GM19238 (cell line): ENCODE data around the gene DOP1A.

Experiments used
- DNase-seq: peaks from one replicate; pipeline ENCODE4 v3.0.0; 2011; ENCODE audit warnings: low spot score; ENCODE audit not compliant: insufficient read length

The DOP1A gene, protein sequence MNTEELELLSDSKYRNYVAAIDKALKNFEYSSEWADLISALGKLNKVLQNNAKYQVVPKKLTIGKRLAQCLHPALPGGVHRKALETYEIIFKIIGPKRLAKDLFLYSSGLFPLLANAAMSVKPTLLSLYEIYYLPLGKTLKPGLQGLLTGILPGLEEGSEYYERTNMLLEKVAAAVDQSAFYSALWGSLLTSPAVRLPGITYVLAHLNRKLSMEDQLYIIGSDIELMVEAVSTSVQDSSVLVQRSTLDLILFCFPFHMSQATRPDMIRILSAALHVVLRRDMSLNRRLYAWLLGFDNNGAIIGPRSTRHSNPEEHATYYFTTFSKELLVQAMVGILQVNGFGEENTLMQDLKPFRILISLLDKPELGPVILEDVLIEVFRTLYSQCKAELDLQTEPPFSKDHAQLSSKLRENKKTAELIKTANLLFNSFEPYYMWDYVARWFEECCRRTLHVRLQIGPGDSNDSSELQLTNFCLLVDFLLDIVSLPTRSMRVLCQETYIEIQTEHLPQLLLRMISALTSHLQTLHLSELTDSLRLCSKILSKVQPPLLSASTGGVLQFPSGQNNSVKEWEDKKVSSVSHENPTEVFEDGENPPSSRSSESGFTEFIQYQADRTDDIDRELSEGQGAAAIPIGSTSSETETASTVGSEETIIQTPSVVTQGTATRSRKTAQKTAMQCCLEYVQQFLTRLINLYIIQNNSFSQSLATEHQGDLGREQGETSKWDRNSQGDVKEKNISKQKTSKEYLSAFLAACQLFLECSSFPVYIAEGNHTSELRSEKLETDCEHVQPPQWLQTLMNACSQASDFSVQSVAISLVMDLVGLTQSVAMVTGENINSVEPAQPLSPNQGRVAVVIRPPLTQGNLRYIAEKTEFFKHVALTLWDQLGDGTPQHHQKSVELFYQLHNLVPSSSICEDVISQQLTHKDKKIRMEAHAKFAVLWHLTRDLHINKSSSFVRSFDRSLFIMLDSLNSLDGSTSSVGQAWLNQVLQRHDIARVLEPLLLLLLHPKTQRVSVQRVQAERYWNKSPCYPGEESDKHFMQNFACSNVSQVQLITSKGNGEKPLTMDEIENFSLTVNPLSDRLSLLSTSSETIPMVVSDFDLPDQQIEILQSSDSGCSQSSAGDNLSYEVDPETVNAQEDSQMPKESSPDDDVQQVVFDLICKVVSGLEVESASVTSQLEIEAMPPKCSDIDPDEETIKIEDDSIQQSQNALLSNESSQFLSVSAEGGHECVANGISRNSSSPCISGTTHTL (N-terminal part only)

DNA sequence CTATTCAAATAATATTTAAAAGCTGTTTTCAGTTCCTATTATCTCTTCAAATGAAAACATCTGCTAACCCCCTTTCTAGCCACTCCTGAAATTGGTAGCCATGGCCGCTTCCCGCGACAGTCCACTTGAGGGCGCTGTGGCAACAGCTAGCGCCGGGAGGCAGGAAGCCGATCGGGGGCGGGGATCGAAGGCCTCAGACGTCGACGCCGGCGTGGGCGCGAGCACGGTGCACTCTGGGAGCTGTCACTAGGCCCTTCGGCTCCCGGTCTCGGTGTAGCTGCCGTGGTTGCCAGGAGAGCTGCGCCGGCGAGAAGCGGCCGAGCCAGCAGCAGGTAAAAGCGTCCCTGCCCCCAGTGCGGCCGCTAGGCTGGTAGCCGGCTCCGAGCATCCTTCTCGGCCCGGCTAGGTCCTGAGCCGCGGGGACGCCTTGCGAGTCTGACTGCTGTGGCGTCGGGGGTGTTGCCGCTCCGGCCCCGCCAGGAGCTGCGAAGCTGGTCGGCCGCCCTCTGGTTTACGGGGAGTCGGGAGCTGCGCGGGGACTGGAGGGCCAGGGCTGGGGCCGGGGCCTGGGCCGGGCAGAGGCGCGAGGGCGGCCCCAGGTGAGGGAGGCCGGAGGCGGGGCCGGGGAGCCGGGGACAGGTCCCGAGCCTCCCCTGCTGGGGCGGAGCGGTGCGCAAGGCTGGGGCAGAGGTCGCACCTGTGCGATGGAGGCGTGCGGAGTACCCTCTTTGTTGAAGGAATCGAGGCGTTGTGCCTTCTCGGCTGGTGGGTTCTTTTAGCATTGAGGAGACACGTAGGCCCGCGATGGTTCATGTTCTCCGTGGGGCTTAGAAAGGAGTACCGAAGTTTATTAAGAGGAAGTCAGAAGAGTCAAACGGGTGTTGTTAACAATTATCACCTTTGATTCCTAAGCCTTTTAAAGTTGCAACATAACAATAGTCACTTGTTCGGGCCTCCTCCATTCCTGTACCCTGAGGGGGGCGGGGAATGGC is at the start of gene DOP1A:
TSS of gene DOP1A (plus strand) at position 224 of the 992 bp plus-strand sequence. CDS start 29,307 bp downstream, outside the sequence.
- DNase-seq, result peak; percentile 81

DNA sequence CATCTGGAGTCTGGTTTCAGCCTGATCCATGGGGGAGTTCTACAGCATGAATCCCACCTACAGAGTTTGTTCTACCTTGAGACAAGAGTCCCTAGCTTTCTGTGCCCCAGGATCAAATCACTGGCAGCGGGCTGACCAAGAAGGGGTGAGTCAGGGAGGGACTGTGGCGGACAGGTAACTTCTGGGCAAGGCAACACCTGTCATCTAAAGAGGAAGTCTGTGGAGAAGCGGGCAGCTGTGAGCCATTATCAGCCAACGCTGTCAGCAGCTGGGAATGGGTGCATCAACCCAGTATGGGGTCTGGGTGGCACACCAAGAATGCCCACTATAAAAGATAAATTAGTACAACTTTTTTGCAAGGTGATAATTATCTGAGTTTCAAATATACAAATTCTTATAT is 47.7 kb upstream of the DOP1A start:
- no peak for DNase-seq

DNA sequence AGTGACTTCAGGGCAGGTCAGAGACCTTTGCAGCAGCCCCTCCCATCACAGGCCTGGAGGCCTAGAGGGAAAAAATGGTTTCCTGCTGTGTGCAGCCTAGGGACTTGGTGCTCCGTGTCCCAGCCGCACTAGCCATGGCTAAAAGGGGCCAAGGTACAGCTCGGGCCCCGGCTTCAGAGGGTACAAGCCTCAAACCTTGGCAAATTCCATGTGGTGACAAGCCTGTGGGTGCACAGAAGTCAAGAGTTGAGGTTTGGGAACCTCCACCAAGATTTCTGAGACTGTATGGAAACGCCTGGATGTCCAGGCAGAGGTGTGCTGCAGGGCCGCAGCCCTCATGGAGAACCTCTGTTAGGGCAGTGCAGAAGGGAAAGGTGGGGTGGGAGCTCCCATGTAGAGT is 35.8 kb upstream of the DOP1A start:
- no peak for DNase-seq

DNA sequence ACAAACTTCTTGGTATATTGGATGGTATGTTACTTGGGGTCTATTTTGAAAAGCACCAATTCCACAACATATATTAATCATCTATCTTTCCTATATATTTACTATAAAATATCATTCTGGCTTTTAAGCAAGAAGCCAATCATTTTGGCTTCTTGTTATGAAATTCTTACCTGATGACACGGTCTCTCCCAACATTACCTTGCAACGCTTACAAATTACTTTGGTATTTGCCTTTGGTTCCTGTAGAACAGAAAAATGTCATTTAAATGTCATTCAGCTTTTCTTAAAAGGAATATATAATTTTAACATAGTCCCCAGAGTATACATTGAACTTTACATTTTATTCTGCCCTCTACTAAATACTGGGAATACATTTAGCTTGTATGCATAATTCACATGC is 29.2 kb upstream of the DOP1A start:
- DNase-seq, result no peak

DNA sequence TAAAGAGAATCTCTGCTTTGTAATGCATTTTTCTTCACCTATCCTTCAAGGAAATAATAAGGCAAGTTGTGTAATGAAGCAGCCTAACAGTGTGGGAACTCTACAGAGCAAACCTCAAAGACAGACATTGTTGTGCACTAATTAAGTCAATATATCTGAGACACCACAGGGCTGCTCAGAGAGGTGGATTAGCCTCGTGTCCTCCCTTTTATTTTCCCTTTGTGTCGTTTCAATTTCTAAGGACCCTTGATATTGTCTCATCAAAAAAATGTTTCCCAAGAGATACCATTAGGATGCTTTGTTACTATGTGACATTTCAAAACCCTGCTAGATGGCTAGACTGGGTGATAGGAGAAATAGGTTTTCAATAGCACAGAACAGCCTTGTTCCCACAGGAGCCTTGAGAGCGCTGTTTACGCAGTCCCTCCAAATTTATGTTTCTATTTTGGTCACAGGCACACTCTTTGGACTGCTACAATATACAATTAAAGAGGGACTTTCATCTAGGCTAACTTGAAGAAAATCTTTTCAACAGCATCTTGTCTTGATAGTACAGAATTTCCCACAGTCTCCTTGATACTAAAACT is 24.9 kb upstream of the DOP1A start:
- DNase-seq, result no peak

DNA sequence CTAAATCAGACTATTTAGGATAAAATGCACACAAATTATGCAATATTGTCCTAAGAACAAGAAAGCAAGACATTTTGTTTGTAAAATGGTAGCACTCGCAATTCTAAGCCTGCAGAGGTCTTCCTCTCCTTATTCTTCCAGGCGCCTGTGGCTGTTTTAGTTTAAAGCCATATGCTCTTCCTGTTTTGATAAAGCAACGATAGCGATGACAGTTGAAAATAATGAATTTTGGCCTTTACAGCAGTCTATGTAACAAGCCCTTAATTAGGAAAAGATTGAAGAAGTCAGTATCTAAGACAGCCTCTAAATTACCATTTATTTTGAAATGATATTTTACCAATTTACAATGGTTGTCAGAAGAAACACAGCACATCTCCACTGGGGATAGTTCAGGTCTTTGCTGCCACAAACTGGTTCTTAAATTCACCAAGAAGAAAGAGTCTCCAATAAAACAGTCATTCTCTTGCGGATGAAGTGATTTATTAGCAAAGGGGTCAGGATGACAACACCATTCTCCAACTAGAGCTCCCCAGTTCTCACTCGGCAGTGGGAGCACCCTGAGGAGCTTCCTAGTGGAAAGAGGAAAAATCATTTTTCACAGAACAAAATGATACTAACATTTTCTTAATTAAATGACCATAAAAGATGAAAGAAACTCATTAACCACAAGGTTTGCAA is 23.2 kb upstream of the DOP1A start:
- DNase-seq, result no peak

DNA sequence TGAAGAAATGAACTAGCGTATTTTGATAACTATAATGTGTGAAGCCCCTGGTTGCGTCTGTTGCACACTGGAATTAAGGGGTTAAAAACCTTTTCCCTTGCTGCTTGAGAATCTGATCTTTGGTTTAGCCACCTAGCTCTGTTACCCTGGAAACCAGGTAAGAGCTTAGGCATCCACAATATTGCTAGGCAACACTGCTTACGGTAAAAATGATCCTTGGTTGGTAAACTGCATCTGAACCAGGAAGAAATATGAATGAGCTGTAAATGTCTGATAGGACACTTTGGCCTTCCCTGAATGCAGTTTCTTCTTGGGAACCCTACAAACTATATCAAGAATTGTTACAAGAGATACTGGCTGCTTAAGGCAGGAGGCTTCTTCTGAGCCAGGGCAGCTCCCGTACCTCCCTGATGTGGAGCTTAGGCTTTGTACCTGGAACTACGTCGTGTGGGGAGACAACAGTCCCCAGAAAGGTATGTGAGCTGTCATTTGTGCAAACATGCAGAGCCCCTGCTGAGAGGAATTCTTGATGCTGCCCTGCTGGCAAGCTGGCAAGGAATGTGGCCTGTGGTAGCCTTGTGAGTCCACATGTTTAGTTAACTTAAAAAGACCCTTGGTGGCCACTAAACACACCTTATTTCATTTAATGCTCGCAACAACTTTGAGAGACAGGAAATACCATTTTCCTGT is 20.3 kb upstream of the DOP1A start:
- DNase-seq, result no peak

DNA sequence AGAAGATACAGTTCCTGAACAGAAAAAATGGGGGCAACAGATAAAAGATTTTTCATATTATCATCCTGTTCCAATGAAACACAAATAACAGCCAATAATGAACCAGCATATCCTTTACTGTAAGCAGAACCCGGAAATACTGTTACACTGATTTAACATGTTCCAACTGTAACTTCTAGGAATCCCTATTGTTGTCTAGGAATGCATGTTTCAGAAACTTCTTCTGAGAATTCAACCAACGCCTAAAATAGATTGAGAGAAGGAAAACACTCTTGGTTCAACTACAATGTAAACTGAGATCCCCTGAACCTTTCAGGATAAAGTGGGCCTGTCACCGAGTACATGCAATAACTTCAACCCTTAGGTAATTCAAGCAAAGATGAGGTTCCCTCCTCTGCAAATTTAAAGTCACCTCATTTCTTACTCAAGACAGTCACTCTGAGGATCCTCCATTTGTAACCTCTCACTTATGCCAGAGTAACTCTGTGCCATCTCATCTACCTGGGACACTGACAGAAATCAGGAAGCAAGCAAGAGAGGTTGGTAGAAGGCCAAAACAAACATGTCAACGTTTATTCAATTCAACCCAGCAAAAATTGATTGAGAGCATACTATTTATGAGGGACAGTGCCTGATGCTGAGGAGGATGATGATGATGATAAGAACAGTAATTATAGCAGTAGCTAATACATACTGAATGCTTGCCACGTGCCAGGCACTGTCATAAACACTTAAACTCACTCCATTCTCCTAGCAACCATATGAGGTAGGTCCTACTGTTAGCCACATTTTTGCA is 15.9 kb upstream of the DOP1A start:
- DNase-seq, result no peak

DNA sequence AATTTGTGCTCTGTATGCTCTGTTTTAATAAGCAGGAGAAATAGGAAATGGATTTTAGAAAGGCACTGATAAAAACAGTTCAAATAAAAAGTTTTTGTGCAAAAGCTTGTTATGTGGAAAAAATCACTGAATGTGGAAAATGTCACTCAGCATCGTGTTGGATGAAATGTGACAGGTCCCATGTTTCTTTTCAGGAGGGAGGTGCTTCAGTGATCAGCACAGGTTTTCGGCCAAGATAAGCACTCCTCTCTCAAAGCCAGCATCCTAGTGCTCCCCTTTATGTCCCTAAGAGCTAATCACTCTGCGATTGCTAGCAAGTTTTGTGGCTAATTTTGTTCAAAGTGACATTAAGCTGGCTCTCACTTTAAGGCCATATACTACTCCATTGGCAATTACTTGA is 13.8 kb upstream of the DOP1A start:
- no peak for DNase-seq

DNA sequence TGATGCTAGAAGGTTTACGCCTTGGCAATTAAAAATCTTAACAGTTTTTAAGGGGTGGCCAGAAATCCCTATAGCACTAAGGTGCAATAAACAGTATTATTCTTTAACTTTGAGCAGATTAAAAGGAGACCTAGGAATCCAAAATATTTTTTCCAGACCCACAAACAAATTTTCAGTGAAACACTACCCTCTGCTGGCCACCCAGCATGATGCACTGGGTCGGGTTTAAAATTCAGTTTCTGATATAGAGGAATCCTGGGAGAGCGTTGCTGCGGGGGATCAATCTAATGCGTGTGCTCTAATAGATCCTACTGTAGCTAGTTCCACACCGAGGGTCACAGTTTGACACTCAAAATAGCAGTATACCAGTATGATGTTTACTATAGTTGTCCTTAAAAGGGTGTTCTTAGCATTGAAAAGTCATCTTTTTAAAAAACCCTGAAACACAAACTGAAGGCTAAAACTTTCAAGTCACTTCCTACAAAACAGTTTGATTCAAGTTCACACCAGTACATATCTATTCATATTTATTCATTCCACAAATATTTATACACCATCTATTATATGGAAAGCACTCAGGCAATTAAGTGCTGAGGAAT is 12.0 kb upstream of the DOP1A start:
- DNase-seq, result no peak

DNA sequence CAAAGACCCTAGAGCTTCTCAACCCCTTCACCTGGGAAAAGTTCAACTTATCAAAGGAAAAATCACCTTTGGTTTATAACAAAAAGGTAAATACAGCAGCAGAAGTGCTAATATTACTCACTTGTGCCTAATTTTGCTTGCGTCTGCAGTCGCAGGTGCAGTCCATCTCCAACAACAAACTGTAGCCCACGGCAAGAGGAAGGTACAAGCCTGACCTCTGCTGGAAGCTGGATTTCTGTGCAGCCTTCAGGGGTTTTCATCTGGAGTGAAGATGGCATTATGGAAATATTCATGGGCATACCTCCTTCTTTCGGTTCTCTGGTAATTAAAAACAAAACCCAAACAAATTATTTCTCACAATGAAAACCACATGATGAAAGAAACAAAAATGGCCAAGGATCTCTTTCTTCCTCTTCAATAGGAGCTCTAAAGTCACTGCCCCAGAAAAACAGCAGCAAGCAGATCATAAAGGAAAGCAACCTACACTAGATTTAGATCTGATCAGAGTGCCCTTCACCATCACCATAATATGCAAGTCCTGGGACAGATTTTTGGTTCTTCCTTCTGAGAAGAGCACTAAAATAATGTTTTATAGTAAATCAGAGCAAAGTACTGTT is 9.7 kb upstream of the DOP1A start:
- DNase-seq, result no peak

DNA sequence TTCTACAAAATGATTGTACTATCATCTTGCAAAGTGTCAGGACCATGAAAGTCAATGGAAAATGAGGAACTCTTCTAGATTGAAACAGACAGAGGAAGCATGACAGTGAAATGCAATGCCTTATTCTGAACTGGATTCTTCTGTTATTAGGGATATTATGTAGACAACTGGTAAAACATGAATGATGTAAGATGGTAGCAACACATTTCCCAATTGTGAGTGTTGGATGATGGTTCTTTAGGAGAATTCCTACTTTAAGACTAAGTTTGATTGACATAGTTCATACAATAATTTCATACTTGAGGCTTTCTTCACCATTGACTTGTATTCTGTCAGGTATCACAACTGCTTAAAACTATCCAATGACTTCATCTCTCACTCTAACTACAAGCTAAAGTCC is 6.3 kb upstream of the DOP1A start:
- no peak for DNase-seq

DNA sequence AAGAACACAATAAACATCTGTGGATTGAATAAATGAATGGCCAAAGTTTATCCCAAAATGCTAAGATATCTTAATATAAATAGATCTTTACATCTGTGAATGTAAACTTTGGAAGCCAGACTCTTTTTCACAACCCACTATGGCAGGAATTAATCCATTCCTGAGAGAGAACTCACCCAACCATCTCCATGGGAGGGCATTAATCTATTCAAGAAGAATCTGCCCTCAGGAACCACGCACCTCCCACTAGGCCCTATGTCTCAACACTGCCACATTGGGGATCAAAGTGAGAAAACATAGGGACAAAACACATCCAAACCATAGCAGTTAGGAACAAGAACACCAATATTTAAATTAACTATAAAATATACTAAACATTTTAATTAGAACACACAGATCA is 5.2 kb upstream of the DOP1A start:
- no peak for DNase-seq

DNA sequence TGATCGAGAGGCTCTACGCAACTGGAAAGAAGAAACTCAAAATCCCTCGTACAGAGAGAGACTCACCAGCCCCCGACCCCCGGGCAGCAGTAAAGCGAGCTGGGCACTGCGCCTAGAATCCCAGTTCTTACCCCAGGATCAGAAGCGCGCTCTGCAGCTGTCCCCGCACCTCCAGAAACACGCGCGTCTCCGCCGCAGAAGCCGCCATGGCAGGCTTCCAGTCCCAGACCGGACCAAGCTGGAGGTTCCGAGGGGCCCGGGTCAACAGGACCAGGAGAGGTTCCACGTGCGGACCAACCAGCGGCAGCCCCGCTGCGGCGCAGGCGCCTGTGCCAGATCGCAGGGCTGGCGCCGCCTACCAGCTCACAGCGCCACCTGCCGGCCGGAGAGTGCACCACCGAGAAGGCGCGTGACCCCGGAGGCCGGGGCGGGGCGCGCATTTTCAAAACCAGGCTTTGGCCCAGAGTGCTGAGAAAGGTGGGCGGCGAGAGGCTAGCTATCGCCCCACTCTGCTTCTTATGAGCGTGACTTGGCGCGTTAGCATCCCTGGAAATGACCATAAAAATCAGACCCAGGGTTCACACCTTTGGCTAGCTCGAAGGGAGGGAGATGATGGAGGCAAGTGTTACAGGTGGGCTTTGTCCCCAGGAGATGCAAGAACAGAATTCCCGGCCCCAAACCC is 1.8 kb upstream of the DOP1A start, which contains the start of gene UBE3D:
TSS of gene UBE3D (minus strand) at position 331 of the 682 bp plus-strand sequence. CDS start at position 208, 123 bp downstream.
- peak; percentile 79 for DNase-seq

DNA sequence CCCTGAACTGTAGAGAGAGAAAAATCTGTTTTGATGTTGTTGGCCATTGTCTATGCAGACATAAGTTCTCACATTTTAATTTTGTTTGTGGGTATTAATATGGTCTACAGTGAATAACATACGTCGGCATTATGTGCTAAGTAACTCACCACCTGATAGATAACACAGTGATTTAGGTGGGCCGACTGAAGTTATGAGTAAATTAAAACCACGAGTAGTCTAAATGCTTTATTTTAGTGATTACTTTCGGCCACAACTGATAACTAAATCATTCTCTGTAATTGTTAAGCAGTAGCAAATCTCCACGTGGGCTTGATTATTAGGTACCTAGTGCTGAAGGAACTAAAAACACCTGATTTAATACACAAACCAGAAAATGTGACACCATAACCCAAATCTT is 1.1 kb downstream of the DOP1A start:
- no peak for DNase-seq

DNA sequence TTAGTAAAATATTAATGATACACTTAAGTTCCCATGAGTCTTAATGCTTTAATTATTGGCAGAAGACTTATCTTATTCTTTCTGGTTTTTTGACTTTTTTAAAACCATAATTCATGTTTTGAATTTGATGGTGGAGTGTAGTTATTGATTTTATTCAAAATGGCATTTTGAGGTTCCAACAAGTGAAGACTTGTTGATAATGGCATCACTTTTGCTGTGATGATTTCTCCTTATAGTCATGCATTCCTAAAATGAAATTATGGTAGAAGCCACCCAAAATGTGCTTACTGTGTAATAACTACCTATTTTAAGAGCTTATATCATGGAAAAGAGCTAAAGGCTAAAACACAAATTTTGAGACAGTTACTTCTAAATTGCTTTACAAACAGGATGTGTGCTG is 2.2 kb downstream of the DOP1A start:
- DNase-seq, result no peak

DNA sequence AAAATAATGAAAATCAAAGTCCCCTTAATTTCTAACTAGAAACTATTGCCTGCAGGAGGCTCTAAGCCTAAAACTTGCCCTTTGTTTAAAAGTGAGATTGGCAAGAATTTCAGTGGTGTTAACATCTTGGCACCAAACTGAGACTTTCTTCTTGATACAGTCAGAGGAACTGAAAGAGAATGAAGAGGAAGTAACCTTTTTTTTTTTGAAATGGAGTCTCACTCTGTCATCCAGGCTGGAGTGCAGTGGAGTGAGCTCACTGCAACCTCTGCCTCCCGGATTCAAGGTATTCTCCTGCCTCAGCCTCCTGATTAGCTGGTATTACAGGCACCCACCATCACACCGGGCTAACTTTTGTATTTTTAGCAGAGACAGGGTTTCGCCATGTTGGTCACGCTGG is 3.6 kb downstream of the DOP1A start:
- no peak for DNase-seq
